Measurements from ENCODE around the gene PDCL3. TPM values are rescaled to one million over a fixed set of nuclear protein-coding genes. Genes with fewer than 3 reads are reported as not detected.

The PDCL3 gene
- total RNA-seq, 1 experiment from 2014 or later, result 22.1 TPM

GRCh38 chr2:100603414-100603813 is 40.6 kb downstream of the PDCL3 start:
- ChIA-PET POLR2A (no interaction called here), CTCF (interaction anchor here (0.7 to 1.5 kb wide), 6 partner anchors 8 to 377 kb away, joined by 3 to 12 read pairs (median 4); no protein-coding TSS in a partner anchor)
- Mint-ChIP-seq H3K4me3 (no peak overlapping the region), H3K27ac (no peak overlapping the region), H3K9me3 (peaks cover 4% of the 10 kb centered on the region; the same call in 1 of the 2 replicates), H3K27me3 (ENCODE audit: low read depth) (no peaks in the 10 kb centered on the region), H3K4me1 (peaks cover 21% of the 10 kb centered on the region), H3K36me3 (no peaks in the 10 kb centered on the region)
- TF ChIP-seq SP1 (CRISPR knock-in tag; conservative IDR thresholded peaks at IDR 0.05) (no peak), NR1H2 (CRISPR knock-in tag; IDR thresholded peaks at IDR 0.05) (no peak), NFYB (CRISPR knock-in tag; conservative IDR thresholded peaks at IDR 0.05; ENCODE audit: low read depth) (no peak), ZNF425 (CRISPR knock-in tag; conservative IDR thresholded peaks at IDR 0.05) (no peak), ATF6 (CRISPR knock-in tag; IDR thresholded peaks at IDR 0.05) (no peak), CDX4 (CRISPR knock-in tag; IDR thresholded peaks at IDR 0.05; ENCODE audit: borderline replicate concordance) (no peak), FOXK1 (CRISPR knock-in tag; IDR thresholded peaks at IDR 0.05) (no peak), RELA (CRISPR knock-in tag; IDR thresholded peaks at IDR 0.05; ENCODE audit: borderline replicate concordance) (no peak), ZNF138 (CRISPR knock-in tag; conservative IDR thresholded peaks at IDR 0.05) (no peak), ZNF281 (CRISPR knock-in tag; IDR thresholded peaks at IDR 0.05) (no peak), CBFB (CRISPR knock-in tag; IDR thresholded peaks at IDR 0.05; ENCODE audit: low read depth) (no peak)
- ATAC-seq, result no peak
- DNase-seq (ENCODE audit: low spot score), result no peak

- peaks cover 4% of the 10 kb centered on the region; the same call in 1 of the 2 replicates for H3K9me3 Mint-ChIP-seq
- no peak for TF ChIP-seq ERG (CRISPR knock-in tag; IDR thresholded peaks at IDR 0.05)
- no peak for TF ChIP-seq ZNF423 (CRISPR knock-in tag; IDR thresholded peaks at IDR 0.05)
- TF ChIP-seq ZNF219 (CRISPR knock-in tag; IDR thresholded peaks at IDR 0.05; ENCODE audit: borderline replicate concordance), result no peak
- no peak for TF ChIP-seq FOXP1 (CRISPR knock-in tag; IDR thresholded peaks at IDR 0.05; ENCODE audit: borderline replicate concordance)
- no peak for TF ChIP-seq ZNF138 (CRISPR knock-in tag; conservative IDR thresholded peaks at IDR 0.05)
- no peak for TF ChIP-seq ESRRA (CRISPR knock-in tag; IDR thresholded peaks at IDR 0.05; ENCODE audit: borderline replicate concordance)
- no peak for TF ChIP-seq HMGXB4 (CRISPR knock-in tag; IDR thresholded peaks at IDR 0.05)
- no peak for TF ChIP-seq ELF4 (CRISPR knock-in tag; IDR thresholded peaks at IDR 0.05; ENCODE audit: low read depth)
- no peak for DNase-seq (ENCODE audit: low spot score)
- H3K4me1 Mint-ChIP-seq, result peaks cover 21% of the 10 kb centered on the region
- H3K27ac Mint-ChIP-seq, result no peak overlapping the region
- ChIA-PET POLR2A (no interaction called here), CTCF (interaction anchor here (0.7 to 1.5 kb wide), 5 partner anchors 9 to 376 kb away, joined by 3 to 12 read pairs (median 4); no protein-coding TSS in a partner anchor)
- no peaks in the 10 kb centered on the region for H3K27me3 Mint-ChIP-seq (ENCODE audit: low read depth)
- ATAC-seq, result peak; percentile 34
- no peak overlapping the region for H3K4me3 Mint-ChIP-seq
- H3K36me3 Mint-ChIP-seq, result no peaks in the 10 kb centered on the region
Observed at GRCh38 chr2:100603948-100604633, 41.3 kb downstream of the PDCL3 start.
